ENCODE measurements around the gene WDR46.
"Not testable (repeated sequence)": the region's sequence is repeated elsewhere in the genome, so short reads cannot be mapped to it uniquely, and the experiment has no call there.

WDR46 gene

DNA sequence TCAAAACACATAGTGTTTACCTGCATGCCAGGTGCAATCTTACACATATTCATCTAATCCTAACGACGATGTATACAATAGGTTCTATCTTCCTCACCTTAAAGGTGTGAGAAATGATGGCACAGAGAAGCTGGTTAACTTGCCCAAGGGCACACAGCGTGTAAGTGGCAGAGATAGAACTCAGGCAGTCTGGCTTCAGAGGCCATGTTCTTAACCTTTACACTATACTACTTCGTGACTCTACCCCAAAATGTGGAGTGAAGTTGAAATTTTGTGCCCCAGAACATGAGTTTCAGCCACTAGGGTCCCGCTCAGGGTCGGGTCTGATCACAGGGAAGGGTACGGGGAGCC is 17.9 kb downstream of the WDR46 start:
- no peak for DNase-seq (ENCODE audit: low read depth)

DNA sequence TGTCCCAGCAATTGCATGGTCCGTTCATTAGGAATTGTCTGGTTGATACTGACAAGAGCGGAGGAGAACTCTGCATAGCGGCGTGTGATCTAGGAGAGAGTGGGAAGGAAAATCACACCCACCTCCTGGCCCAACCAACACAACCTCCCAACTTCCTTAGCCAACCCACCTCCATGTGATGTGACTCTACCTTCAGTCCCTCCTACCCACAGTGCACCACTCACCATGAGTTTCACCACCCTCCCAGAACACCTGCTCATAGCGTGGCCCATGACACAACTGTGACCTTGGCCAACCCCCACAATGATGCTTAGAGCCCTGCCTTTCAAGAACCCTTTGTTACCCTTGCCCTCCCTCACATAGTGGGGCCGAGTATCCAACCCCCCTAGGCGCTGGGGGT is 25.0 kb downstream of the WDR46 start:
- DNase-seq (ENCODE audit: low read depth): no peak

DNA sequence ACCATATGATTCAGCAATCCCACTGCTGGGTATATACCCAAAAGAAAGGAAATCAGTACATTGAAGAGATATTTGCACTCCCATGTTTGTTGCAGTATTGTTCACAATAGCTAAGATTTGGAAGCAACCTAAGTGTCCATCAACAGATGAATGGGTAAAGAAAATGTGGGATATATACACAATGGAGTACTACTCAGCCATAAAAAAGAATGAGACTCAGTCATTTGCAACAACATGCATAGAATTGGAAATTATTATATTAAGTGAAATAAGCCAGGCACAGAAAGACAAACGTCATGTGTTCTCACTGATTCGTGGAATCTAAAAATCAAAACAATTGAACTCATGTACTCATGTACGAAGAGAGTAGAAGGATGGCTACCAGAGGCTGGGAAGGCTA is 26.5 kb downstream of the WDR46 start:
- not testable (repeated sequence) for DNase-seq (ENCODE audit: low read depth)

DNA sequence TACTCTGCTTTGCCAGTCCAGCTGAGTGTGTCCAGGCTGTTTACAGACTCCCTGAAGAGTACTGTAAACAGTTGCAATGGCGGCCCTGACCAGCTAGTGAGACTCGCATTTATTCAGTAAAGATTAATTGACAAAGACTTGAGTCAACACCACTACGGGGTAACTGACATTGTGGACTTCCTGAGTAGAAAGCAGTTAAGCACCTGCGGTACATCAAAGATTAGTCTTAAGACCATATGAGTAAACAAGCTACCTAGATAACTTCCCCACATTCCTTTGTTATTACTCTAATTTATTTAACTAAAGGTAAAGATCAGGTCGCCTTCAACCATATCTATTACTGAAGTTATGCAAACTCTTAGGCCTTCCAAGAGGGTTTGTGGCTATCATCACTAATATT is 30.0 kb downstream of the WDR46 start:
- DNase-seq (ENCODE audit: low read depth): no peak

DNA sequence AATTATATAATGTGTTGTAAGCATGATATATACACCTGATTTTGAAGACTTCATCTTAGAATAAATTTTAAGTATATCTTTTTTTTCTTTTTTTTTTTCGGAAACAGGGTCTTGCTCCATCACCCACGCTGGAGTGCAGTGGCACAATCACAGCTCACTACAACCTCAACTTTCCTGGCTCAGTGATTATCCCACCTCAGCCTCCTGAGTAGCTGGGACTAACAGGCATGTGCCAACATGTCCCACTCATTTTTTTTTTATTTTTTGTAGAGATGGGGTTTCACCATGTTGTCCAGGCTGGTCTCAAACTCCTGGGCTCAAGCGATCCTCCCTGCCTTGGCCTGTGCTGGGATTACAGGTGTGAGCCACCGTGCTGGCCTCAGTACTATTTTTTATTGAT is 34.4 kb downstream of the WDR46 start:
- no peak for DNase-seq (ENCODE audit: low read depth)

DNA sequence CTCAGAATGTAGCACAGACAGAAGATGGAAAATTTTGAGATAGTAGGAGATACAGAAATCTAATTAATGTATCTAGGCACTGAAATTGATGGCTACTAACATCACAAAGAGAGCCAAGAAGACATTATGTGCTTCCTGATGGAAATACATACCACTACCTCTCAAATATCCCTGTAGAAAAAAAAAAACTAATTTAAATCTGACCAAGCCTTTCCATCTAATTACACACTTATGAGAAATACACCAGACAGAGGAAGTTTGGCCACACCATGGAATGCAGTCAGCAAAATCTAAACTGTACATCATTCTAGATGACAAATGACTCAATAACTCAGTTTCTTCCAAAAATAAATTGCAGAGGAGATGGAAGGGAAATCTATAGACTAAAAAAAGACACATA is 36.3 kb downstream of the WDR46 start:
- peak; percentile 57 for DNase-seq (ENCODE audit: low read depth)

DNA sequence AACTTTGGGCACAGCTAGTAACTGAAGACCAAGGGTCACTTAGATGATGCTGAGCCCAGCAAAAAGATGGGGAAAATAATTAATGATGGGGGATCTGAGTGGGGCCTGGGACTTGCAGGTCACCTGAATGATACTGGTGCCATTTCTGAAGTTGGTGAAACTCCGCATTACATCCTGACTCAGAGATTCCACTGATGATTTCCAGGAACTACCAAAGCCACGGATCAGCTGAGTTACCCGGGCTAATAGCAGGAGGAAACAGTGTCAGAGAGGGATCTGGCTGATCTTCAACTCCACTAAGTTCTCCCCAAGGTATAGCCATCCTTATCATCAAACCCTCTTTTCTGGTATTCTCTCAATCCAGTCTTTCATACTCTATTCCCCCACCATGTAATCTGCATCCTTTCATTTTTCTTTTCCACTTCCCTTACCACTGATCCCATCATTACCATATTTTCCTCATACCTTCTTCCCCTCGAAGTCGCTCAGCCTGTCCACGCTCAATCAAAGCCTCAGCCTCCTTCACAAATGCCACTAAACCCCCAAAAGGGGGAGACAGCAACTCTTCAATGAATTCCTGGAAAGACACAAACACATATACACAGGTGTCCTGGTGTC is 37.5 kb downstream of the WDR46 start:
- DNase-seq (ENCODE audit: low read depth): no peak

DNA sequence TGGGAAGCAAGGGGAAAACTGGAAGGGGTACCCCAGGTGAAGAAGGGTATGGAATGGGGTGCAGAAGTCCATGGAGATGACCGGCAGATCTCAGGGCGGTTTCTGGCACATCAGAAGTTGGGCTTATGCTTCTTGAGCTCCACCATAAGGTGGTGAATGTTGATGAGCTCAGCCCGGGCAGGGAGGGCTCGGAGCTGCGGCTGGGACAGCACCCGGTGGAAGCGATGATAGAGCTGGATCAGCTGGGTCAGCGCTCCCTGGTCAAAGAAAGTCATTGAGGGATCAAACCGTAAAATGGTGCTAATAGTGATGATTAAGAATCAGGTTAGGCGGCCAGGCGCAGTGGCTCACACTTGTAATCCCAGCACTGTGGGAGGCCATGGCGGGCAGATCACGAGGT is 38.3 kb downstream of the WDR46 start:
- no peak for DNase-seq (ENCODE audit: low read depth)

DNA sequence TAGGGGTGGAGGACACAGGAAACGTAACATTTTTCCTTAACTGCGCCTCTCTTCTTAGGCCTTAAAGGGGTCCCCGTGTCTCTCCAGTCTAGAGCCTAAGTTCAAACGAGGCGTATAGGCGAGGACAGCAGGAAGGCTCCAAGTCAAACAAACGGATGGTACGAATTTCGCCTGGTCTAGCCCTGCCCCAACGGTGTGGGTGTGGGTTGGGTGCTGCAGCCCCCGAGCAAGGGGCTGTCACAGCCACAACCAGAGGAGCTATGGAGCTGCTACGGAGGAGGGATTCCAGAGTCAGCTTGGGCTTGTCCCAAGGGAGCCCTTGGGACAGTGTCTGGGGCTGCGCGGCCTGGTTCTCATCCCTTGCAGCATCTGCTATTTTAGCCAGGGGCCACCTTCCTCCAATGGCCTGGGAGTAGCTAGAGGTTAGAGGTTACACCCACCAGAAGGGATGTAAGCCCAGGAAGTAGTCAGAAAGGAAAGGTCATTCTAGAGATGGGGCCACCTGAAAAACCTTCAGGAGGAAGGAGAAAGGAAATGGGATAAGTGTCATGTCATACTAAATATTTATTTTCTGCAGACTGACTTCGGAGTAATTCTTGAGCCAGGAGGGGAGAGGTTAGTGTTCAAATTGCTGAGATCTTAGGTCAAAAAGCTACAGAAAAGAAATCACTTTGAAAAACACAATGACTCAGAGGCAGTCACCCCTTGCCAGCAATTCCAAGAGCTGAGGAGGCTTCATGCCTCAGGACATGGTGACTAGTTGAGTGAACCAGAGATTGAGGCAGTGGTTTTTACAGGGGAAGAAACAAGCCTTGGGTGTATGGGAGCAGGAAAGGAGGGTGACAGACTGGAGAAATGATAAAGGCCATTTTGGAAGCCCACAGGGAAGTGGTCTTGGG is 39.1 kb downstream of the WDR46 start:
- peak; percentile 97 for DNase-seq (ENCODE audit: low read depth)

DNA sequence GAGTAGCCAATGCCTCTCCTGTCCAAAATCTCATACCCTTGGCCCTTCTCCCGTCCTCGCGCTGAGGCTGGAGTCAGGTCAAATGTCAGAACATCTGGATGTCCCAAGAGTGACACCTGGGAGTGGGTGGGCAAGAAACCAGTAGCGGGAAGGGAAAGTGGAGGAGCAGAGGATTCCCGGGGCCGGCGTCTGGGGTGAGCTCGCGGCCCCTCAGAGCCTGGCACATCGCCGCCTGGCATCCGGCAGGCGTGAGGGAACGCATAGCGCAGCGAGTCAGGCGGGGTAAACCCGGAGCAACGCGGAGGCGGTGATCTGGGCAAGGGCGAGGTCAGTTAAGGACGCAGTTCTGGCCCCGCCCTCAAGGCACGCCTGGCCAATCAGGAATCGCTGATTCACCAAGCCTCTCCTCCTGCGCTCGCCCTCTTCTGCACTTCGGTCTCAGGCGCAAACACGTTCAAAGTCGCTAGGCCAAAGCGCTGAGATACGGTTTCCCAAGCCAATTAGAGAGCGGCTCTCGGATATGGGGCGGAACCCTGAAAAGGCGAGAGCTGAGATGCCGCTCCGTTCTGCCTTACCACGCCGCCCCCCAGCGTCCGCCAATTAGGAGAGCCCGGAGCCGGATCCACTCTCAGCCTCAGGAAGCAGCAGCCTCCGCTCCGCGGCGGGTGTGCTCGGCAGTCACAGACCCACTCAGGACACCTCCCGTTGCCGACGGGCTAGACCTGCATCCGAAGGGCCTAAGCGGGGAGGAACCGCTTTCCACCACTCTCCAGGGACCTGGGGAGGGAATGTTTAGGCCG is 39.9 kb downstream of the WDR46 start:
- DNase-seq (ENCODE audit: low read depth): peak; percentile 100

DNA sequence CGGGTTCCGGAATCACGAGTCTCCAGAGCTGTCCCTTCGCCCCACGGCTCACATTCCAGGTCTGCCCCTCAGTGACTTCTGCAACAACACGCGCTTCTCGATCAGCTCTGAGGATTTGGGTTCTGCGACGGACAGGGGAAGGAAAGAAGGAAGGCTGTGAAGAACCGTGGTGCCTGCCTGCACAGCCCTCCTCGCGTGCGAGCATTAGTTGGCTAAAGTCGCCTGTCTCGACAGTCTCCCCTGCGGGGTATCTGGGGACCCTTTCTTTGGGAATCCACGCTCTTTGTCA is 40.5 kb downstream of the WDR46 start:
- DNase-seq (ENCODE audit: low read depth): peak; percentile 69

DNA sequence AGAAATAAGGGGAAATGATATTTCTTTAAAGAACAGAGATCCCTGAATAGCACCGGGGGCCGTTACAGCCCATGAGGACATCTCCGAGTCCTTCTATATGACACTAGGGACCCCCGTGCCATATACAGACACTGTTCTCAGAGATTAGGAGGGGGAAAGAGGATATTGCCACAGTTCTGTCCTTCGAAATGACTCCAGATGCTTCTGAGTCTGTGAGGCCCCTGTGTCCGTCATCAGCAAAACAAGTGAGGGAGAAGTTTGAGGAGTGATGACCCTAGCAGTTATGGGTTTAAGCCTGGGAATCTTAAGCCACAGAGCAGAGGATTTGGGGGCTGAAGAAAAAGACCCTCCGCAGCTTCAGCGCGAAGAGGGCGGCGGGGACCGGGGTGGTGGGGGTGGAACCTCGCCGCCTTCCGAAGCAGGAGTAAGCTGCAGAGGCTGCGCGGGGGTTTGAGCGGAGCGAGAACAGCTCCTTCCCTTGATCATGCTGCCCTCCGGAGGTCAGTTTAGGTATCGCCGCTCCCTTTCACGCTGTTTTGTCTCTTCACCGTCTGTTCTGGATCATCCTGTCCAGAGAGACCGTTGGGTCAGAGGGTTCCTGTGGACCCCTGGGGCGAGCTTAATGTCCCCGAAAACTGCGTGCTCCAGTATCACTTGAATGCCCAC is 40.9 kb downstream of the WDR46 start:
- DNase-seq (ENCODE audit: low read depth): peak; percentile 93

DNA sequence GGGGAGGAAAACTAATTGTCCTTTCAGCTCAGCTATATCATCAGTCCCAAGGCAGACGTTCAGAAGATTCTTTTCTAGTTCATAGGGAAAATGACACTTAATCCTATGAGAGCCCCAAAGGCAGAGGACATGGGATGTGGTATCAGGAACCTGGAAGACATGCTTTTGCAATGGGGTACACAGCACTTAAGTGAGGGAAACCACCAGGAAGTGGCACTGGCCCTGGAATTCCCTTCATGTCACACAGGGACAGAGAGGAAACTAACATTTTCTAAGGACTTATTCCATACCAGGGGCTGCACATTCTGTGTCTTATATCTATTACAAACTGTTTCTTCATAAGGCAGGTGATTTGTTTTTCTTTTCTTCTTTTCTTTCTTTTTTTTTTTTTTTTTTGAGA is 45.6 kb downstream of the WDR46 start:
- no peak for DNase-seq (ENCODE audit: low read depth)

DNA sequence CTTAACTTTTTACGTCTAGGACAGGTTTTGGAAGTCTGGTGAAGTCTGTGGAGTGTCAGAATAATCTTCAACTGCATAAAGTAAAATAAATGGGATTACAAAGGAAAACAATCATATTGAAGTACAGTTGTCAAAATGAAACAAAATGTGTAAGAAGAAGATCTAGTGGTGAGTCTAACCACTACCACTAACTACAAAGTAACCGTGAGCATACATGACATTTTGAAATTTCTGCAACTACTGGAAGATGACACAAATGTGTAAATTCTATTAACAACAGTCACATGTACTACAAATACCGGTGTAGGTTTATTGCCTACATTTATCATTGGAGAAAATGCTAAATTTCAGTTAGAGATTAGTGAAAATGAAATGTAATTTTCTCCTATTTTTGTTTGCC is 47.1 kb downstream of the WDR46 start:
- no peak for DNase-seq (ENCODE audit: low read depth)

DNA sequence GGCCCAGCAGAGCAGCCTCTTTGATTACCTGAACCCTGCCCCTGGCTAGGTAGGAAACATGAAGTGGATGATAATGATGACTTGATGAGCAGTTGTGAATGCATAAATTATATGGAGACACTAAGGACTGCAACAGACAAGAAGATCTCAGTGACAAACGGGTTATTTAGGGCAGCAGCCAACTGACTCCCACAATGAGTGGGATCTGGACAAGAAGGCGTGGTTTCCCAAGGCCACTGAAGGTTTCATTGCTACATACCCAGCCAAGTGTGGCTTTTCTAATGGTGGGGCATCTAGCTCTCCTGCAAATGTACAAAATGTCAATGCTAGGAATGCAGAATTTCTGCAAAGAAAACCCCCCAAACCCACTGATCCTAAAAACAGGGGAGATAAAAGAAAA is 51.3 kb downstream of the WDR46 start:
- no peak for DNase-seq (ENCODE audit: low read depth)

DNA sequence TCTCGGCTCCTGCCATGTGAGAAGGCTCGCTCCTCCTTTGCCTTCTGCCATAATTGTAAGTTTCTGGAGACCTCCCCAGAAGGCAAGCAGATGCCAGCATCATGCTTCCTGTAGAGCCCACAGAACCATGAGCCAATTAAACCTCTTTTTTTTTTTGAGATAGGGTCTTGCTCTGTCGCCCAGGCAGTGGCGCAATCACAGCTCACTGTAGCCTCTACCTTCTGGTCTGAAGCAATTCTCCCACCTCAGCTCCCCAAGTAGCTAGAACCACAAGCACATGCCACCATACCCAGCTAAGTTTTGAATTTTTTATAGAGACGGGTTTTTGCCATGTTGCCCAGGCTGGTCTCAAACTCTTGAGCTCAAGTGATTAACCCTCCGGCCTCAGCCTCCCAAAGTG is 52.2 kb downstream of the WDR46 start:
- no peak for DNase-seq (ENCODE audit: low read depth)

DNA sequence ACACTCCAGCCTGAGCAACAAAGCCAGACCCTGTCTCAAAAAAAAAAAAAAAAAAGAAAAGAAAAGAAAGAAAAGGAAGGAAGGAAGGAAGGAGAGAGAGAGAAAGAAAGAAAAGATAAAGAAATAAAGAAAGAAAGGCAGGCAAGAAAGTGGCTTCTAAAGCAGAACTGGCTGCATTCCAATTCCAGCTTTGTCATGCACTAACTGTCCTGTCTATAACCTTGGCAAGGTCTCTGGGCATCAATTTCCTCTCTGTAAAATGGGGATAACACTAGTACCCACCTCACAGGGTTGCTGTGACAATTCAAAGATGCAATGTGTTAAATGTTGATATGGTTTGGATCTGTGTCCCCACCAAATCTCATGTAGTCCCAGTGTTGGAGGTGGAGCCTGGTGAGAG is 52.7 kb downstream of the WDR46 start:
- no peak for DNase-seq (ENCODE audit: low read depth)

DNA sequence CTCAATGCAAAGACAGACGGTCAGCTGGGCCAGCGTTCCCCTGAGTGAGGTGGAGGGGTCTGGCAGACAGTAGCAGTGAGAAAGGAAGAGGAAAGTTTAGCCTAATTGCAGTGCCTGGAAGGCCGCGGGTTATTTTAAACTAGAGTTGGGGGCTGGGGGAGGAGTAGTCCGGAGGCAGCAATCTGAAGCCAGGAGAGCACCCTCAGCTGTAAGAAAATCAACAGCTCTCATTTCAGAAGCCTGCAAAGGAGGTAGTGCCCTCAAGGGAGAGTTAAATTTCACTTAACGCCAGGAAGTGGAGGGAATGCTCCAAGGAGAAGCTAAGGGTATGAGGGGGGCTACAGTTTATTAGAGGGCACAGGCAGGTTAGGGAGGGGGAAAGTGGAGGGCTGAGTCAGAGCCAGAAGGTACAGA is 53.8 kb downstream of the WDR46 start:
- DNase-seq (ENCODE audit: low read depth): no peak
